ENCODE measurements around the gene ARTN.
A peak's percentile ranks its signal among the peaks of the same experiment; 100 is the strongest.

ARTN gene

GRCh38 chr1:43970911-43971310 lies 37.3 kb downstream of the ARTN start:
- no peak for DNase-seq (ENCODE audit: low spot score)

DNA sequence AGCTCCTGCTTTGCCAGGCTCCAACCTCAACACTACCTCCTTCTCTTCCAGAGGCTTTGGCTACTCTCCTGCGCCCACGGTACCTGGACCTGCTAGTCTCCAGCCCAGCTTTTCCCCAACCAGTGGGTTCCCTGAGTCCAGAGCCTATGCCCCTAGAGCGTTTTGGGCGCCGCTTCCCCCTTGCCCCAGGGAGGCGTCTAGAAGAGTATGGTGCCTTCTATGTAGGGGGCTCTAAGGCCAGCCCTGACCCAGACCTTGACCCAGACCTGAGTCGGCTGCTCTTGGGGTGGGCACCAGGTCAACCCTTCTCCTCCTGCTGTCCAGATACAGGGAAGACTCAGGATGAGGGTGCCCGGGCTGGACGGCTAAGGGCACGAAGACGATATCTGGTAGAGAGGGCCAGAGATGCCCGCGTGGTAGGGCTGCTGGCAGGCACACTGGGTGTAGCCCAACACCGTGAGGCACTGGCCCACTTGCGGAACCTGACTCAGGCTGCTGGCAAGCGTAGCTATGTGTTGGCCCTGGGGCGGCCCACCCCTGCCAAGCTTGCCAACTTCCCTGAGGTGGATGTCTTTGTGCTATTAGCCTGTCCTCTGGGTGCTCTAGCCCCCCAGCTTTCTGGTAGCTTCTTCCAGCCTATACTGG lies 37.9 kb downstream of the ARTN start:
- no peak for DNase-seq (ENCODE audit: low spot score)

DNA sequence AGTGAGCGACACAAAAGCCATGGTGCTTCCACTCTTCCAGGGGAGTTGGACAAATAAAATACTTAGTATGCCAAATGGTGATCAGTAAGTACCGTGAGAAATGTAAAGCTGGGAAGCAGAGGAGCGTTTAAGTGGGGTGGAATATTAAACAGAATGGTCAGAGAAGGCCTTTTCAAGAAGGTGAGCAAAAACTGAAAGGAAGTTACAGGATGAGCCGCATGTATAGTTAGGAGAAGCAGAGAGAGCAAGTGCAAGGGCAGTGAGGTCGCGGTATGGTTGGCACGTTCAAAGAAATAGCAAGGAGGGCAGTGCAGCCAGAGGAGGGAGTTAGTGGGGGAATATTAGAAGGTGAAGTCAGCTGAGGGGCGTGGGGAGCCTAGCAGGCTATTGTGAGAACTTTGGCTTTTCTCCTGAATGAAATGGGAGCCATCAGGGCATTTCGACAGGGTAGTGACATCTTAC lies 40.4 kb downstream of the ARTN start:
- no peak for DNase-seq (ENCODE audit: low spot score)

- DNase-seq (ENCODE audit: low spot score): peak; percentile 97
These were observed 41.0 kb downstream of the ARTN start, which contains the start of gene ATP6V0B for GRCh38 chr1:43974443-43975248. TSS of gene ATP6V0B (plus strand) at chr1:43974960. CDS start at chr1:43975041, 81 bp downstream.

- DNase-seq (ENCODE audit: low spot score): peak; percentile 61
These were observed 41.8 kb downstream of the ARTN start for GRCh38 chr1:43975249-43975961.

- DNase-seq (ENCODE audit: low spot score): no peak
These were observed 42.4 kb downstream of the ARTN start for GRCh38 chr1:43976045-43976444.

GRCh38 chr1:43976890-43977289 lies 43.3 kb downstream of the ARTN start:
- no peak for DNase-seq (ENCODE audit: low spot score)

DNA sequence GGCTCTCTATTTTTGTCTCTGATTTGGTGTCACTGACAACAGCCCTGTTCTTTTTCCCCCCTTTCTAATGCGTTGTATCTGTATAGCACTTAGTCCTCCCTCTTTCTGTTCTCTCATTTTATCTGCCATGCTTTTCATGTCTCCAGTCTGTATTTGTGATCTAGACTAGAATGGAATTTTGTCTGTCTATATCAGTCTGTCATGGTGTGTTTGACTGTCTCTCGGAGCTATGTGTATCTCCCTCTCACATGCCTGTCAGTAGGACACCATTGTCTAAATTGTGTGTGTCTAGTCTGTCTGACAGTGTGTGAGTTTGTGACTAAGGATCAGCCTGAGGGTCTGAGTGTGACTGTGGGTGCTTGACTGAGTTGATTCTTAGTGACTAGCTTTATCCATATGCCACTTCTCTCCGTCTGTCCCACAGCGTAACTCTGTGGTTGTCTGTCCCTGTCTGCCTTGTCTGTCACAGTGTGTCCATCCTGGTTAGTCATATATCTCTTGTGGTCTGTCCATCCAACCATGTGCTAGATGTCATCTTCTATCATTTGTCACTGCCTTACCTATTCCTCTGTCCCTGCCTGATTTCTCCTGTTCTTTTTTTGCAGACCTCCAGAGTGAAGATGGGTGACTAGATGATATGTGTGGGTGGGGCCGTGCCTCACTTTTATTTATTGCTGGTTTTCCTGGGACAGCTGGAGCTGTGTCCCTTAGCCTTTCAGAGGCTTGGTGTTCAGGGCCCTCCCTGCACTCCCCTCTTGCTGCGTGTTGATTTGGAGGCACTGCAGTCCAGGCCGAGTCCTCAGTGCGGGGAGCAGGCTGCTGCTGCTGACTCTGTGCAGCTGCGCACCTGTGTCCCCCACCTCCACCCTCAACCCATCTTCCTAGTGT lies 44.0 kb downstream of the ARTN start:
- DNase-seq (ENCODE audit: low spot score): no peak

GRCh38 chr1:43978264-43978550 lies 44.6 kb downstream of the ARTN start:
- no peak for DNase-seq (ENCODE audit: low spot score)

- peak; percentile 95 for DNase-seq (ENCODE audit: low spot score)
These were observed 45.1 kb downstream of the ARTN start, which contains the start of gene B4GALT2 for GRCh38 chr1:43978551-43979260. TSS of gene B4GALT2 (plus strand) at chr1:43979210. CDS start at chr1:43981161, 1,951 bp downstream.

GRCh38 chr1:43979261-43979527 lies 45.6 kb downstream of the ARTN start:
- DNase-seq (ENCODE audit: low spot score): no peak

GRCh38 chr1:43979528-43980254 lies 46.1 kb downstream of the ARTN start:
- peak; percentile 87 for DNase-seq (ENCODE audit: low spot score)

DNA sequence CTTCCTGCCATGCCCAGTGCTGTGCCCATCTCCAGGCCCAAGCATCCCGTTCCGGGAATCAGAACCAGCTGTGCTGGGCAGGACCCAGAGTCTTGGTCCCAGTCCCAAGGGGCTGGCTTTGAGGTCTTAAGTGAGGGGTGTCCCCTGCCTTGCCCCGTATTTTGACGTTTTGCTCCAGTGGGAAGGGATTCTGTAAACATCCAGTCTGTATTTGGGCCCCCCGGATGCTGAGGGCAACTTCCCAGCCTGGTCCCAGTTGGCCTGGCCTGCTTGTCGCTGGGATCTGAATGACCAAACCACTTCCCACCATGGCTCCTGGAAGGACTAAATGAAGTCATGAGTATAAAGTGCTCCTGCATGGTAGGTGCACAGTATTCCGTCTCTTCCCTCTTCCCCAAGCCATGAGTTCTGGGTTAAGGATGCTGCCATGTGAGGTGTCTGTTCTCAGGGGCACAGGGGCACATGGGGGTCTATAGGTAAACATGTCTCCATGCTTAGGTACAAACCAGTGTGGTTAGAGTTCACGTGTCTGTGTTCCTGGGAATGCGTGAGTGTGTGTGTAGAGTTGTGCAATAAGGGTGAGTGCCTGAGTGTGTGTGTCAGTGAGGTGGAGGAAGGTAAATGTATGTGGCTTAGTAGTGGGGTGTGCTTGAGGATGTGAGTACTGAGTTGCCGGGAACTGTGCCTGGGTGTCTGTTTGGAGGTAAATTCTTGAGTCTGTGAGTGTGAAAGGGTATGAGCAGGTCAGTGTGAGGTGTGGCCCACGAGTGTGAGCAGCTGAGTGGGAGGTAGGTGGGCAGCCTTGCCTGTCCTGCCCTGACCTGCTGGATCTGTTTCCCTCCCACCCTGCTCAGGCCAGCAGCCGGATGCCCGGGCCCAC lies 46.9 kb downstream of the ARTN start:
- peak; percentile 39 for DNase-seq (ENCODE audit: low spot score)

- DNase-seq (ENCODE audit: low spot score): no peak
These were observed 47.5 kb downstream of the ARTN start for GRCh38 chr1:43981135-43981491.

- DNase-seq (ENCODE audit: low spot score): no peak
These were observed 48.0 kb downstream of the ARTN start for GRCh38 chr1:43981636-43982035.

- DNase-seq (ENCODE audit: low spot score): no peak
These were observed 48.6 kb downstream of the ARTN start for GRCh38 chr1:43982241-43982640.

DNA sequence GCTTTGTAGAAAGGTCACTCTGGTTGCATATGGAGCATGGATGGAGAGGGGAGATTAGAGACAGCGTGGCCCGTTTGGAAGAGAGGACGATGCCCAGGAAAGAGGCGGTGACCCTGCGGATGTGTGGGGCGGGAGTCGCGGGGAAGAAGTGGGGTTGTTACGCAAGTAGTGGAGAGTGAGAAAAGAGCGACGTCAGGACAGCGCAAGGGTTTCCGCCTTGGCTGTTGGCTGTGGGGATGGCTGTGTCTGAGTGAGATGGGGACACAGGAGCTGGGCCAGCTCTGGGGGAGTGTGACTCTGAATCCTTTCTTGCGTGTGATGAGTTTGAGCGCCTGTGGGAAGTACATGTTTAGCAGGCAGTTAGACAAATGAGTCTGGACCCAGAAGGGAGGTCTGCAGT lies 49.2 kb downstream of the ARTN start:
- no peak for DNase-seq (ENCODE audit: low spot score)

- no peak for DNase-seq (ENCODE audit: low spot score)
These were observed 49.8 kb downstream of the ARTN start for GRCh38 chr1:43983253-43983899.

DNA sequence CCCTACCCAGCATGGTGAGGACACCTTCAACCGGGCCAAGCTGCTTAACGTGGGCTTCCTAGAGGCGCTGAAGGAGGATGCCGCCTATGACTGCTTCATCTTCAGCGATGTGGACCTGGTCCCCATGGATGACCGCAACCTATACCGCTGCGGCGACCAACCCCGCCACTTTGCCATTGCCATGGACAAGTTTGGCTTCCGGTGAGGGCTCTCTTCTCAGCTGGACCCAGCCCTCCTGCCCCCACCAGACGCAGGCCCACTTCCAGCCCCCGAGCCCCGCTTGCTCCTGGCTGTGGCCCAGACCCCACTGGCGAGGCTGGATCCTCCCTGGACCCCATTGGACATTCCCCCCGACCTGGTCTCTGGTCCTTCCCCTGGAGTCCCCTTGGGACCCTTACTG lies 51.3 kb downstream of the ARTN start:
- no peak for DNase-seq (ENCODE audit: low spot score)
